HFFc6 (cell line): ENCODE measurements around the gene LMBRD2. TPM values are rescaled to one million over a fixed set of nuclear protein-coding genes. Genes with fewer than 3 reads are reported as not detected.

Experiments
- DNase-seq: peaks from one replicate; pipeline ENCODE4 v3.0.0-alpha.2; 2018
- H3K27ac Mint-ChIP-seq: 2 replicates; pipeline ENCODE4 v1.8.0; 2020; ENCODE audit warnings: mild to moderate bottlenecking, mixed read lengths
- H3K27me3 Mint-ChIP-seq: 2 replicates; pipeline ENCODE4 v1.8.0; 2021; ENCODE audit warnings: mild to moderate bottlenecking, moderate library complexity, mixed read lengths; ENCODE audit not compliant: insufficient read depth
- H3K36me3 Mint-ChIP-seq: 2 replicates; pipeline ENCODE4 v1.8.0; 2021; ENCODE audit warnings: low read depth, mixed read lengths
- H3K4me1 Mint-ChIP-seq: 2 replicates; pipeline ENCODE4 v1.8.0; 2020; ENCODE audit warnings: low read depth, mixed read lengths
- H3K4me3 Mint-ChIP-seq: 2 replicates; pipeline ENCODE4 v1.8.0; 2020; ENCODE audit warnings: mild to moderate bottlenecking, moderate library complexity, mixed read lengths
- H3K9me3 Mint-ChIP-seq: 2 replicates; pipeline ENCODE4 v1.8.0; 2020; ENCODE audit warnings: mild to moderate bottlenecking, mixed read lengths
- CTCF ChIP-seq: fragments of 200-600 bp; sonication (generic); IDR thresholded peaks from 2 replicates; pipeline ENCODE4 v1.5.0; 2021; ENCODE audit warnings: antibody characterized with exemption, mild to moderate bottlenecking
- total RNA-seq, 6 experiments: library from RNA; stranded (reverse); fragmentation: NEBNext Ultra II Directional; extraction: Animal tissue kit (Norgen Biotek cat#: 25700); gene quantifications; 2 replicates in 1 of 6; 3 replicates in 5 of 6; pipeline ENCODE4 v1.2.3, GENCODE V29; 2021

Gene LMBRD2
- total RNA-seq, 6 experiments from 2014 or later, result 9.7 to 15.7 (median 12.7) TPM

- no peak for DNase-seq
- H3K4me3 Mint-ChIP-seq, result no peak overlapping the region
- H3K27me3 Mint-ChIP-seq, result no peaks in the 10 kb centered on the region; the same call in 1 of the 2 replicates
- TF ChIP-seq CTCF, result no peak
- no peak overlapping the region for H3K27ac Mint-ChIP-seq
- H3K9me3 Mint-ChIP-seq, result no peaks in the 10 kb centered on the region
- no peaks in the 10 kb centered on the region for H3K4me1 Mint-ChIP-seq
- H3K36me3 Mint-ChIP-seq, result peaks cover 35% of the 10 kb centered on the region
Measured at GRCh38 chr5:36170832-36171424, 19.2 kb upstream of the LMBRD2 start.

- Mint-ChIP-seq H3K36me3 (peaks cover 31% of the 10 kb centered on the region), H3K4me1 (no peaks in the 10 kb centered on the region)
- no peak for DNase-seq
Measured at GRCh38 chr5:36168737-36169136, 17.1 kb upstream of the LMBRD2 start.

DNA sequence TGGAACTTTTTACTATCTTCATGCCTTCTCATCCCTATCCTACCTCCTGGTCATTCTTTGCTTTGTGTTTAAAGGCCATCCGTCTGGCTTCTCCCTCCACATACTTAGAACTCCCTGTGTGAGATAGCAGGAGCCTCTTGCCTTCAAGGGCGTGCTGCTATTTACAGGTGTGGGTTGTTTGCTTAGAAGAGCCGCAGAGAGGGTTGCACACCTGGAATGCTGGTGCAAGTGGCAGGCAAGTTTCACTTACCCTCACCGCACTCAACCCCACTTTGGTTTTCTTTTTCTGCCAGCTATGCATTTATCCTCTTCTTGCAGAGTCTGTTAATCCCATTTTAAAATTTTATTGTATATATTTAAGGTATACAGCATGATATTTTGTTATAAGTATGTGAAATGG, 12.8 kb upstream of the LMBRD2 start:
- H3K27me3 Mint-ChIP-seq, result no peaks in the 10 kb centered on the region; the same call in 1 of the 2 replicates
- no peak for DNase-seq
- no peaks in the 10 kb centered on the region for H3K9me3 Mint-ChIP-seq
- no peak for TF ChIP-seq CTCF
- H3K4me1 Mint-ChIP-seq, result peaks cover 4% of the 10 kb centered on the region; the same call in 1 of the 2 replicates
- no peak overlapping the region for H3K4me3 Mint-ChIP-seq
- H3K36me3 Mint-ChIP-seq, result peaks cover 42% of the 10 kb centered on the region
- H3K27ac Mint-ChIP-seq, result no peak overlapping the region

More at GRCh38 chr5:36168737-36169136, 17.1 kb upstream of the LMBRD2 start:
- TF ChIP-seq CTCF, result no peak
- Mint-ChIP-seq H3K4me3 (no peak overlapping the region), H3K9me3 (no peaks in the 10 kb centered on the region), H3K27ac (no peak overlapping the region), H3K27me3 (no peaks in the 10 kb centered on the region; the same call in 1 of the 2 replicates)

DNA sequence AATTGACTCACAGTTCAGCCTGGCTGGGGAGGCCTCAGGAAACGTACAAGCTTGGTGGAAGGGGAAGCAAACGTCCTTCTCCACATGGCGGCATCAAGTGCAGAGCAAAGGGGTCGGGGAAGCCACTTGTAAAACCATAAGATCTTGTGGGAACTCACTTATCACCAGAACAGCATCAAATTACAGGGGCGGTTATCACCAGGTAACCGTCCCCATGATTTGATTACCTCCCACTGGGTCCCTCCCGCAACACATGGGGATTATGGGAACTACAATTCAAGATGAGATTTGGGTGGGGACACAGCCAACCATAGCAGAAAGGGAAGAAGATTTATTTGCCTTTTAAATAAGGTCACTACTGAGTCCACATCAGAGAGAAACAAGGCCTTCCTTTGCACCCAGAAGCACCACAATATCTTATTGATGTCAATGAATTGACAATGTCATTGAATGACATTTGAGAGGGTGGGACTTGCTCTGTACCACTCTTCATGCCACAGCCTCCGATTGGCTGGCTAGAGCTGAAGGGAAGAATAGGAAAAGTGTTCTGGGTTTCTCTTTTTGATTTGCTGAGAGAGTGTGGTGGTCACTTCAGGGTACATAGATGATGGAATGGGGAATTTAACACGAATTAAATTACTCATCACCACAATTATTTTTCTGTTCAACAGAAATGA, 11.3 kb upstream of the LMBRD2 start:
- Mint-ChIP-seq H3K4me3 (no peak overlapping the region), H3K4me1 (peaks cover 19% of the 10 kb centered on the region), H3K9me3 (no peaks in the 10 kb centered on the region), H3K27ac (no peak overlapping the region), H3K36me3 (peaks cover 46% of the 10 kb centered on the region), H3K27me3 (no peaks in the 10 kb centered on the region; the same call in 1 of the 2 replicates)
- no peak for TF ChIP-seq CTCF
- no peak for DNase-seq

GRCh38 chr5:36161361-36161760, 9.7 kb upstream of the LMBRD2 start:
- TF ChIP-seq CTCF, result no peak
- H3K4me3 Mint-ChIP-seq, result no peak overlapping the region
- H3K27ac Mint-ChIP-seq, result no peak overlapping the region
- H3K36me3 Mint-ChIP-seq, result peaks cover 48% of the 10 kb centered on the region
- no peak for DNase-seq
- no peaks in the 10 kb centered on the region; the same call in 1 of the 2 replicates for H3K27me3 Mint-ChIP-seq
- peaks cover 35% of the 10 kb centered on the region for H3K4me1 Mint-ChIP-seq
- no peaks in the 10 kb centered on the region for H3K9me3 Mint-ChIP-seq
